Mesendoderm (in vitro differentiated cells): Measurements from ENCODE around the gene TBC1D5.
A peak's percentile ranks its signal among the peaks of the same experiment; 100 is the strongest.

Experiments used
- DNase-seq: peaks from one replicate; pipeline ENCODE4 v3.0.0; 2013
- H2AK5ac ChIP-seq: 2 replicates; pipeline ENCODE4 v1.6.1; 2013; ENCODE audit warnings: low read length, inconsistent platforms
- H2BK120ac ChIP-seq: 2 replicates; pipeline ENCODE4 v1.6.1; 2013; ENCODE audit warnings: low read depth, mild to moderate bottlenecking, low read length, moderate library complexity, mixed read lengths
- H2BK15ac ChIP-seq: replicated peaks from 2 replicates; pipeline ENCODE4 v1.6.1; 2013; ENCODE audit warnings: low read depth, mild to moderate bottlenecking, moderate library complexity
- H2BK5ac ChIP-seq: 2 replicates; pipeline ENCODE4 v1.6.1; 2013; ENCODE audit warnings: low read length, inconsistent platforms
- H3K18ac ChIP-seq: 2 replicates; pipeline ENCODE4 v1.6.1; 2013; ENCODE audit warnings: mild to moderate bottlenecking, low read length, mixed read lengths
- H3K23ac ChIP-seq: one replicate; pipeline ENCODE4 v1.6.1; 2013; ENCODE audit warnings: low read length
- H3K27ac ChIP-seq: 2 replicates; pipeline ENCODE4 v1.5.1; 2013; ENCODE audit warnings: low read depth, mild to moderate bottlenecking, inconsistent platforms, low read length, moderate library complexity
- H3K27me3 ChIP-seq: 2 replicates; pipeline ENCODE4 v1.6.1; 2013; ENCODE audit warnings: low read length, control low read depth, mild to moderate bottlenecking, inconsistent platforms; ENCODE audit not compliant: insufficient read depth, poor library complexity
- H3K36me3 ChIP-seq: 2 replicates; pipeline ENCODE4 v1.6.1; 2013; ENCODE audit warnings: low read length, inconsistent platforms; ENCODE audit not compliant: control insufficient read depth, insufficient read depth
- H3K4ac ChIP-seq: one replicate; pipeline ENCODE4 v1.6.1; 2013; ENCODE audit warnings: low read depth, mild to moderate bottlenecking, low read length, moderate library complexity
- H3K4me1 ChIP-seq: 2 replicates; pipeline ENCODE4 v1.6.1; 2013; ENCODE audit warnings: low read depth, low read length, inconsistent platforms; ENCODE audit not compliant: control insufficient read depth
- H3K4me2 ChIP-seq: 2 replicates; pipeline ENCODE4 v1.6.1; 2013; ENCODE audit warnings: low read length
- H3K4me3 ChIP-seq: 2 replicates; pipeline ENCODE4 v1.5.1; 2013; ENCODE audit warnings: mild to moderate bottlenecking, low read length
- H3K56ac ChIP-seq: one replicate; pipeline ENCODE4 v1.6.1; 2013; ENCODE audit warnings: low read length
- H3K79me1 ChIP-seq: 2 replicates; pipeline ENCODE4 v1.6.1; 2013; ENCODE audit warnings: low read length, inconsistent platforms
- H3K79me2 ChIP-seq: 2 replicates; pipeline ENCODE4 v1.6.1; 2013; ENCODE audit warnings: mild to moderate bottlenecking, low read length; ENCODE audit not compliant: control insufficient read depth, insufficient read depth
- H3K9ac ChIP-seq: 2 replicates; pipeline ENCODE4 v1.6.1; 2013; ENCODE audit warnings: low read length, inconsistent platforms
- H4K5ac ChIP-seq: one replicate; pipeline ENCODE4 v1.6.1; 2013; ENCODE audit warnings: low read length
- H4K8ac ChIP-seq: one replicate; pipeline ENCODE4 v1.6.1; 2013; ENCODE audit warnings: low read depth, mild to moderate bottlenecking, control low read depth, low read length, moderate library complexity
- WGBS: extraction: QIAGEN DNeasy Blood & Tissue Kit; methylation state at CpG from one replicate; pipeline ENCODE4 v1.1.7; 2013; ENCODE audit warnings: low lambda C conversion rate, missing lambda C conversion rate; ENCODE audit not compliant: insufficient coverage; ENCODE audit errors: extremely low coverage; 5-methylcytosine and 5-hydroxymethylcytosine counted together

The TBC1D5 gene

GRCh38 chr3:17154941-17155340, 587.5 kb downstream of the TBC1D5 start:
- no peaks in the 10 kb centered on the region for H3K36me3 ChIP-seq
- H3K18ac ChIP-seq = no peak overlapping the region
- no peak overlapping the region for H3K4me3 ChIP-seq
- H3K4me2 ChIP-seq = no peak overlapping the region
- H3K9ac ChIP-seq = no peak overlapping the region
- H3K4ac ChIP-seq = no peak overlapping the region
- no peak overlapping the region for H3K27ac ChIP-seq
- H4K8ac ChIP-seq = no peak overlapping the region
- no peak overlapping the region for H3K23ac ChIP-seq
- WGBS = no CpG with 5 or more reads among the region's 10 CpGs
- no peak overlapping the region for H2BK120ac ChIP-seq
- no peak overlapping the region for H3K56ac ChIP-seq
- no peaks in the 10 kb centered on the region for H3K4me1 ChIP-seq
- H3K79me1 ChIP-seq = no peaks in the 10 kb centered on the region
- DNase-seq = no peak
- no peaks in the 10 kb centered on the region for H3K27me3 ChIP-seq
- no peaks in the 10 kb centered on the region for H3K79me2 ChIP-seq
- no peak overlapping the region for H2AK5ac ChIP-seq
- no peak overlapping the region for H4K5ac ChIP-seq
- H2BK5ac ChIP-seq = no peak overlapping the region
- no peak overlapping the region for H2BK15ac ChIP-seq

DNA sequence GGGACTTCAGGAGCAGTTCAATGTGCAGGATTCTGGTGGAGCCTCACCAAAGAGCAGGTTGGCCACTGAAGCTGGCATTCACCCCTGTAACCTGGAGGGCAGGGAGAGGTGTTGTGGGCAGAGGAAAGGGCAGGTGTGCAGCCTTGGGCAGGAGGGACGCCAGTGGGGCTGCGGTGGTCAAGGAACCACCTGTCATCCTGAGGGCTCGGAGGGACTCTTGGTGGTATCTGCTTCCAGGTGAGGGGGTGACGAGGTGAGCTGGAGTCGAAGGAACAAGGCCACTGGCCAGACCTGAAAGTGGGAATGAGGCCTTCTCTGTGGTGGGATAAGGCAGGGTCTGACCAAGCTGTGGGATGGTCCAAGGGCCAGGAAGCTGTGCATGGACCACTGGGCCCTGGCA, 588.2 kb downstream of the TBC1D5 start:
- no peak overlapping the region for H4K5ac ChIP-seq
- WGBS = no CpG with 5 or more reads among the region's 5 CpGs
- H3K4me3 ChIP-seq = no peak overlapping the region
- H2AK5ac ChIP-seq = no peak overlapping the region
- no peak overlapping the region for H3K56ac ChIP-seq
- no peak overlapping the region for H3K4me2 ChIP-seq
- H3K4me1 ChIP-seq = no peaks in the 10 kb centered on the region
- H3K9ac ChIP-seq = no peak overlapping the region
- no peaks in the 10 kb centered on the region for H3K79me1 ChIP-seq
- no peak for DNase-seq
- no peak overlapping the region for H3K23ac ChIP-seq
- no peaks in the 10 kb centered on the region for H3K79me2 ChIP-seq
- H2BK5ac ChIP-seq = no peak overlapping the region
- no peak overlapping the region for H2BK120ac ChIP-seq
- no peaks in the 10 kb centered on the region for H3K36me3 ChIP-seq
- no peaks in the 10 kb centered on the region for H3K27me3 ChIP-seq
- H3K27ac ChIP-seq = no peak overlapping the region
- no peak overlapping the region for H3K4ac ChIP-seq
- H4K8ac ChIP-seq = no peak overlapping the region
- no peak overlapping the region for H2BK15ac ChIP-seq
- no peak overlapping the region for H3K18ac ChIP-seq

- no peak overlapping the region for H3K18ac ChIP-seq
- DNase-seq = no peak
- H2AK5ac ChIP-seq = no peak overlapping the region
- no peak overlapping the region for H3K4ac ChIP-seq
- H3K9ac ChIP-seq = no peak overlapping the region
- H3K4me2 ChIP-seq = no peak overlapping the region
- no CpG with 5 or more reads among the region's 4 CpGs for WGBS
- no peaks in the 10 kb centered on the region for H3K36me3 ChIP-seq
- H2BK5ac ChIP-seq = no peak overlapping the region
- no peak overlapping the region for H3K4me3 ChIP-seq
- no peak overlapping the region for H2BK15ac ChIP-seq
- no peak overlapping the region for H3K56ac ChIP-seq
- H3K79me2 ChIP-seq = no peaks in the 10 kb centered on the region
- H4K8ac ChIP-seq = no peak overlapping the region
- no peaks in the 10 kb centered on the region for H3K4me1 ChIP-seq
- H3K23ac ChIP-seq = no peak overlapping the region
- H3K27me3 ChIP-seq = no peaks in the 10 kb centered on the region
- no peak overlapping the region for H2BK120ac ChIP-seq
- no peak overlapping the region for H4K5ac ChIP-seq
- no peaks in the 10 kb centered on the region for H3K79me1 ChIP-seq
- H3K27ac ChIP-seq = no peak overlapping the region
These were observed 589.2 kb downstream of the TBC1D5 start for GRCh38 chr3:17153209-17153608.

DNA sequence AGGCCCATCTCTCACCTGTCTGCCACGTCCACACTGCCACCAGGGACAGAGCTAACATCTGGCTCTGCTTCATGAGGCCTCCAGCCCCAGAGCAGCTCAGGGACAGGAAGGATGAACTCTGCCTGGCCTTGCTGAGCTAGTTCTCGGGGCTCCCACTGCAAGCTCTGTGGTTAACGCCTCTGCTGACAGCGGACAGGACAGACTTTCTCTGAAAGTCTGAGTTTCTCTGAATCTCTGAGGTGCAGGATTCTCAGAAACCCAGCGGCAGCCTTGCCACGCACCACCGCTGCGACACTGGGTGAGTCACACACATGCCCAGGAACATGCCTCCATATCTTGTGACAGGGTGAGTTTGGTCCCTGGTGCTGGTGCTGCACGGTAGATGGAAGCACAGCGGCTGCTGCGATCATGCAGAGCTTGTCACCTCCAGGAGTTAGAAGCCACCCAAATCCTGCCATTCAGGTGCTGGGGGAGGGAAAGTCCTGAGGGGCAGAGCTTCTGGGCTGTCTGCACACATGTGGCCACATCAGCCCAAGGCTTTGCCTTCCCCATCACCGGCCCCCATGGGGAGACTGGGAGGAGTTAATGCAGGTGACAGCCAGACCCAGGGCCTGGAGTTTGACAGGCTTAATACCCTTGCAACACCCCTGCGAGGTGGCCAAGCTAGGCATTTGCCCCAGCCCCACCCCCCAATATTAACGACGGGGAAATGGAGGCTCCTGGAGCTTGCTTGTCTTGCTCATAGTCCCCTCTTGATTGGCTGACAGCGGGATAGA, 590.6 kb downstream of the TBC1D5 start:
- Histone ChIP-seq H2AK5ac (no peak overlapping the region), H2BK5ac (no peak overlapping the region), H3K23ac (no peak overlapping the region), H4K5ac (no peak overlapping the region), H3K4me3 (no peak overlapping the region), H3K4me1 (no peaks in the 10 kb centered on the region), H3K27me3 (no peaks in the 10 kb centered on the region), H3K9ac (no peak overlapping the region), H3K56ac (no peak overlapping the region), H2BK15ac (no peak overlapping the region), H3K36me3 (no peaks in the 10 kb centered on the region), H3K79me2 (no peaks in the 10 kb centered on the region), H3K4me2 (no peak overlapping the region), H3K27ac (no peak overlapping the region), H3K18ac (no peak overlapping the region), H3K4ac (no peak overlapping the region), H3K79me1 (no peaks in the 10 kb centered on the region), H4K8ac (no peak overlapping the region), H2BK120ac (no peak overlapping the region)
- no peak for DNase-seq
- WGBS = no CpG with 5 or more reads among the region's 16 CpGs

DNA sequence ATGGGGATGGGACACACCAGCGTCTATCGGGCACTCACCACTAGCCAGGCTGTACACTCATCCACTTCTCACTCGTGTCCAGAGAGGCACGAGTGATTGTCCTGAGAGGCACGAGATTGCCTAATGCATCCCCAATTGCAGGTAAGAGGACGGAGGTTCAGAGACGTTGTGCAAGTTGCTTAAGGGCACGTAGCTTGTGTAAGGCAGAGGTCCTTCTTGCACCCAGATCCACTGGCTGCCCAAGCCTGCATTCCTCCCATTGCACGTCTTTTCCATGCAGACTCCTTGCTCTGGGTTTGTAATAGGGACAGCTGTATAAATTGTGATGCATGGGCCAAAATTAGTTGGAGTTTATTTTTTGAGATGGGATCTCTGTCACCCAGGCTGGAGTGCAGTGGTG, 593.4 kb downstream of the TBC1D5 start:
- no CpG with 5 or more reads among the region's 9 CpGs for WGBS
- Histone ChIP-seq H2AK5ac (no peak overlapping the region), H2BK15ac (no peak overlapping the region), H3K4ac (no peak overlapping the region), H3K56ac (no peak overlapping the region), H4K5ac (no peak overlapping the region), H3K4me3 (no peak overlapping the region), H2BK120ac (no peak overlapping the region), H3K18ac (no peak overlapping the region), H3K4me2 (no peak overlapping the region), H3K4me1 (no peaks in the 10 kb centered on the region), H3K79me1 (no peaks in the 10 kb centered on the region), H3K23ac (no peak overlapping the region), H3K27me3 (no peaks in the 10 kb centered on the region), H3K79me2 (no peaks in the 10 kb centered on the region), H3K36me3 (no peaks in the 10 kb centered on the region), H2BK5ac (no peak overlapping the region), H4K8ac (no peak overlapping the region), H3K9ac (no peak overlapping the region), H3K27ac (no peak overlapping the region)
- DNase-seq = no peak

DNA sequence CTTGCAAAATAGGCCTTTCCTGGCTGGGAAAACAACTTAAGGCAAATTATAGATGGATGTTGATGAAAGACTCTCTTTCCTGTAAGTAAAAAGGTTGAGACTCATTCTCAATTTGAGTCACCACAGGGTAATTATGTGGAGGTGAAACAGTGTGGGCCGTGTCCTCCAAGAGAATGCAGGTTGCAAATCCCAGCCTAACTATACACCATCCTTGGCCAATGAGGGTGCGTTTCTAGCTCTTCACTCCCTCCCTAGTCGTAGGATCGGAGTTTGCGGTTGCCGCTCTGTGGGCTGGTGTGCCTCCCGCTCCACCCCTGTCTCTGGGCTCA, 597.8 kb downstream of the TBC1D5 start:
- Histone ChIP-seq H4K5ac (no peak overlapping the region), H3K4ac (no peak overlapping the region), H3K4me3 (no peak overlapping the region), H3K4me2 (no peak overlapping the region), H2BK5ac (no peak overlapping the region), H3K79me2 (no peaks in the 10 kb centered on the region), H3K36me3 (no peaks in the 10 kb centered on the region), H2BK15ac (no peak overlapping the region), H3K4me1 (no peaks in the 10 kb centered on the region), H3K18ac (no peak overlapping the region), H3K27me3 (no peaks in the 10 kb centered on the region), H3K56ac (peak overlapping the region; percentile 25), H2AK5ac (no peak overlapping the region), H3K23ac (no peak overlapping the region), H4K8ac (no peak overlapping the region), H3K79me1 (no peaks in the 10 kb centered on the region), H3K9ac (no peak overlapping the region), H3K27ac (no peak overlapping the region), H2BK120ac (no peak overlapping the region)
- no CpG with 5 or more reads among the region's 7 CpGs for WGBS
- no peak for DNase-seq
